Endodermal cell (in vitro differentiated cells): Measurements from ENCODE around the gene SHH. TPM values are rescaled to one million over a fixed set of nuclear protein-coding genes. Genes with fewer than 3 reads are reported as not detected.

Experiments
- DNase-seq: peaks from one replicate; pipeline ENCODE4 v3.0.0-alpha.2; 2017
- H3K27ac ChIP-seq: 2 replicates; pipeline ENCODE4 v1.5.1; 2013; ENCODE audit warnings: mild to moderate bottlenecking, low read depth, low read length, moderate library complexity
- H3K27me3 ChIP-seq: 2 replicates; pipeline ENCODE4 v1.6.1; 2013; ENCODE audit warnings: mild to moderate bottlenecking, low read length, moderate library complexity; ENCODE audit not compliant: insufficient read depth, control insufficient read depth, poor library complexity, severe bottlenecking
- H3K36me3 ChIP-seq: 2 replicates; pipeline ENCODE4 v1.7.0; 2013; ENCODE audit warnings: mild to moderate bottlenecking, low read length, moderate library complexity; ENCODE audit not compliant: control insufficient read depth, insufficient read depth
- H3K4me1 ChIP-seq: one replicate; pipeline ENCODE4 v1.7.0; 2013; ENCODE audit warnings: low read length; ENCODE audit not compliant: control insufficient read depth, insufficient read depth
- H3K4me3 ChIP-seq: 2 replicates; pipeline ENCODE4 v1.5.1; 2013; ENCODE audit warnings: mild to moderate bottlenecking, low read length, moderate library complexity
- H3K9ac ChIP-seq: 2 replicates; pipeline ENCODE4 v1.6.1; 2013; ENCODE audit warnings: mild to moderate bottlenecking, low read length, moderate library complexity; ENCODE audit not compliant: poor library complexity, severe bottlenecking; ENCODE audit errors: extremely low read depth
- H3K9me3 ChIP-seq: 2 replicates; pipeline ENCODE4 v1.6.1; 2013; ENCODE audit warnings: mild to moderate bottlenecking, low read length, moderate library complexity; ENCODE audit not compliant: control insufficient read depth
- H3K27ac Mint-ChIP-seq: 2 replicates; pipeline ENCODE4 v1.8.0; 2020; ENCODE audit warnings: mixed read lengths
- H3K27me3 Mint-ChIP-seq: 2 replicates; pipeline ENCODE4 v1.8.0; 2021; ENCODE audit warnings: mild to moderate bottlenecking, mixed read lengths; ENCODE audit not compliant: insufficient read depth
- H3K36me3 Mint-ChIP-seq: 2 replicates; pipeline ENCODE4 v1.8.0; 2020; ENCODE audit warnings: low read depth, mixed read lengths
- H3K4me1 Mint-ChIP-seq: 2 replicates; pipeline ENCODE4 v1.8.0; 2020; ENCODE audit warnings: mixed read lengths
- H3K4me3 Mint-ChIP-seq: 2 replicates; pipeline ENCODE4 v1.8.0; 2020; ENCODE audit warnings: mild to moderate bottlenecking, moderate library complexity, mixed read lengths
- H3K9me3 Mint-ChIP-seq: 2 replicates; pipeline ENCODE4 v1.8.0; 2020; ENCODE audit warnings: mild to moderate bottlenecking, mixed read lengths
- WGBS, 2 experiments: methylation state at CpG; one replicate each; pipeline versions ENCODE4 v1.1.5 to v1.1.7; 2013; ENCODE audit warnings: missing lambda C conversion rate in 2 of 2, mixed read lengths in 1 of 2; ENCODE audit not compliant: insufficient coverage in 1 of 2, insufficient read length in 1 of 2; 5-methylcytosine and 5-hydroxymethylcytosine counted together
- total RNA-seq, 2 donors: library from RNA; stranded (reverse); fragmentation: NEBNext Ultra II Directional in 1 of 2; extraction: Animal tissue kit (Norgen Biotek cat#: 25700) in 1 of 2; gene quantifications; 2 replicates in 1 of 2; 3 replicates in 1 of 2; pipeline ENCODE4 v1.2.1, GENCODE V29; 2021
- TF ChIP-seq, protein P1 (sequence below): fragments of 200-600 bp; sonication (generic); conservative IDR thresholded peaks from 2 replicates; pipeline ENCODE4 v1.5.0; 2021; ENCODE audit warnings: antibody characterized with exemption, mild to moderate bottlenecking

SHH gene
- total RNA-seq, 2 donors from 2014 or later = 0.99 to 1.6 TPM

DNA sequence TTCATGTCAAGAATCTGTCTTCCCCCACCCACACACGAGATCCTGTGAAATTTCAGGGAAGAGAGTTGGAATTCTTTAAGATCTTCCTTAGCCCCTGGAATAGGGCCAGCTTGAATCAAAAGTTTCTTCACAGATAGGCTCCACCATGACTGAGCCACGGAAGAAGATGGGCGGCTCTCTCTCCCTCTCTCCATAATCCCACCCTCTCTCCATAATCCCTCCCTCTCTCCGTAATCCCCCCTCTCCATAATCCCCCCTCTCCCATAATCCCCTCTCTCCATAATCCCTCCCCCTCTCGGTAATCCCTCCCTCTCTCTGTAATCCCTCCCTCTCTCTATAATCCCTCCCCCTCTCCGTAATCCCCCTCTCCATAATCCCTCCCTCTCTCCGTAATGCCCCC is 20.4 kb downstream of the SHH start:
- peaks cover 9% of the 10 kb centered on the region for H3K9me3 Mint-ChIP-seq
- Histone ChIP-seq H3K4me1 (no peaks in the 10 kb centered on the region), H3K36me3 (no peaks in the 10 kb centered on the region), H3K27ac (no peak overlapping the region), H3K9ac (no peak overlapping the region), H3K27me3 (peaks cover 19% of the 10 kb centered on the region), H3K4me3 (no peak overlapping the region), H3K9me3 (no peaks in the 10 kb centered on the region)
- no peak overlapping the region for H3K4me3 Mint-ChIP-seq
- peaks cover 23% of the 10 kb centered on the region for H3K27me3 Mint-ChIP-seq
- WGBS, 2 experiments = 90 to 100% methylated on average over 4 of the region's 7 CpGs
- no peaks in the 10 kb centered on the region for H3K36me3 Mint-ChIP-seq
- DNase-seq = no peak
- peaks cover 4% of the 10 kb centered on the region for H3K4me1 Mint-ChIP-seq
- peak overlapping the region; percentile 16 for H3K27ac Mint-ChIP-seq
- TF ChIP-seq, protein P1, sequence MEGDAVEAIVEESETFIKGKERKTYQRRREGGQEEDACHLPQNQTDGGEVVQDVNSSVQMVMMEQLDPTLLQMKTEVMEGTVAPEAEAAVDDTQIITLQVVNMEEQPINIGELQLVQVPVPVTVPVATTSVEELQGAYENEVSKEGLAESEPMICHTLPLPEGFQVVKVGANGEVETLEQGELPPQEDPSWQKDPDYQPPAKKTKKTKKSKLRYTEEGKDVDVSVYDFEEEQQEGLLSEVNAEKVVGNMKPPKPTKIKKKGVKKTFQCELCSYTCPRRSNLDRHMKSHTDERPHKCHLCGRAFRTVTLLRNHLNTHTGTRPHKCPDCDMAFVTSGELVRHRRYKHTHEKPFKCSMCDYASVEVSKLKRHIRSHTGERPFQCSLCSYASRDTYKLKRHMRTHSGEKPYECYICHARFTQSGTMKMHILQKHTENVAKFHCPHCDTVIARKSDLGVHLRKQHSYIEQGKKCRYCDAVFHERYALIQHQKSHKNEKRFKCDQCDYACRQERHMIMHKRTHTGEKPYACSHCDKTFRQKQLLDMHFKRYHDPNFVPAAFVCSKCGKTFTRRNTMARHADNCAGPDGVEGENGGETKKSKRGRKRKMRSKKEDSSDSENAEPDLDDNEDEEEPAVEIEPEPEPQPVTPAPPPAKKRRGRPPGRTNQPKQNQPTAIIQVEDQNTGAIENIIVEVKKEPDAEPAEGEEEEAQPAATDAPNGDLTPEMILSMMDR = no peak

DNA sequence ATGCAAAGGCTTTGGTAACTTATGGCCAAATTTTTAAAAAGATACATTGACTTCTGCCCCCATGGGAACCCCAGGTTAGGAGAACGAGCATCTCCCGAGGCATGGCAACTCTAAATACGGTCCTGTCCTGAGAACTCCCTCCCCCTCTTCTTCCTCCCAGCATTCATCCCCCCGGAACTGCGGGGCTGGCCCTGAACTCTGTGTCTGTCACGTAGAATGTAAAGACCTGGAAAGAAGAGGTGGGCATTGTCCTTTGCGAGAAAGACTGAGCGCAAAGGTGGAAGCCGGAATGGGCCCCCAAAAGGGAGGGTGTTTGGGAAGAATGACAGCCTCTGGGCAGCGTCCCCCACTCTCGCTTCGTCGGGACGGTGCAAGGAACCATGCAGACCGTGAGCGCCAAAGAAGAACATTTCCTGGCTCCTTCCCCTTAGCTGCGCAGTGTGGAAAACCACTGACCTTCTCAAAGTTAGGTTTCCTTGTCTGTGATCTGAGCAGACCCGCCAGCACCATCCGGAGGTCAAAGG is 21.0 kb downstream of the SHH start:
- H3K9me3 Mint-ChIP-seq = peaks cover 9% of the 10 kb centered on the region
- Histone ChIP-seq H3K27ac (no peak overlapping the region), H3K4me3 (no peak overlapping the region), H3K9me3 (no peaks in the 10 kb centered on the region), H3K27me3 (peaks cover 19% of the 10 kb centered on the region), H3K36me3 (no peaks in the 10 kb centered on the region), H3K9ac (no peak overlapping the region), H3K4me1 (no peaks in the 10 kb centered on the region)
- WGBS, 2 experiments = 81% methylated on average over 13 to 19 of the region's 19 CpGs
- DNase-seq = no peak
- TF ChIP-seq, protein P1 = no peak
- peaks cover 4% of the 10 kb centered on the region for H3K4me1 Mint-ChIP-seq
- no peaks in the 10 kb centered on the region for H3K36me3 Mint-ChIP-seq
- peak overlapping the region; percentile 16 for H3K27ac Mint-ChIP-seq
- no peak overlapping the region for H3K4me3 Mint-ChIP-seq
- H3K27me3 Mint-ChIP-seq = peaks cover 22% of the 10 kb centered on the region

DNA sequence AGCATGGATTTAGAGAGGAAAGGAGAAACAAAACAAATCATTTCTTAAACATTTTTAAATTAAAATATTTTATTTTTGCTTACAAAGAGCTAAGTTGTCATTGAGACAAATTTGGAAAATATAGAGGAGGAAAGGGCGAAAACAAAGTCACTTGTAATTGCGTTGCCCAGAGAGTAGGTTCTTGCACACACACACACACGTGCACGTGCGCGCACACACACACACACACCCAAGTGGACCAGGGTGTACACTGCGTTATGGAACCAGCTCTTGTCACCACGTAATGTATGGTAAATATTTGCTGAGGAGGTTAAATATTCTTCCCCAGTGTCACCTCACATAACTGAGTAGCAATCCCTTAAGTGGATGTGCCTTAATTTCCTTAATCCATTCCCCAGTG is 21.6 kb downstream of the SHH start:
- 95% methylated on average over 4 of the region's 8 CpGs; no CpG with 5 or more reads in 1 of the 2 experiments for WGBS, 2 experiments
- no peak overlapping the region for H3K9ac ChIP-seq
- Mint-ChIP-seq H3K36me3 (no peaks in the 10 kb centered on the region), H3K27ac (no peak overlapping the region), H3K4me3 (no peak overlapping the region), H3K4me1 (peaks cover 4% of the 10 kb centered on the region), H3K9me3 (peaks cover 9% of the 10 kb centered on the region), H3K27me3 (peaks cover 24% of the 10 kb centered on the region)
- H3K27ac ChIP-seq = no peak overlapping the region
- no peaks in the 10 kb centered on the region for H3K36me3 ChIP-seq
- no peak for DNase-seq
- peaks cover 19% of the 10 kb centered on the region for H3K27me3 ChIP-seq
- no peak overlapping the region for H3K4me3 ChIP-seq
- TF ChIP-seq, protein P1 = no peak
- no peaks in the 10 kb centered on the region for H3K9me3 ChIP-seq
- no peaks in the 10 kb centered on the region for H3K4me1 ChIP-seq
